HL-60 (cell line): ENCODE results near the gene TSPAN15.

Experiments
- DNase-seq, 2 experiments: peaks; one replicate each; pipeline ENCODE4 v3.0.0-alpha.2; 2010 to 2020; ENCODE audit warnings: low read depth in 1 of 2, low spot score in 1 of 2
- H3K27ac ChIP-seq: fragments of 250-450 bp; sonication (Bioruptor Pico); replicated peaks from 2 replicates; pipeline ENCODE4 v1.5.1; 2020; ENCODE audit warnings: mild to moderate bottlenecking, moderate library complexity
- H3K27me3 ChIP-seq: fragments of 250-450 bp; sonication (Bioruptor Pico); 2 replicates; pipeline ENCODE4 v1.5.1; 2021; ENCODE audit warnings: mild to moderate bottlenecking, moderate library complexity; ENCODE audit not compliant: insufficient read depth, poor library complexity, severe bottlenecking
- H3K4me3 ChIP-seq: replicated peaks from 2 replicates; pipeline ENCODE4 v1.5.1; 2011; ENCODE audit warnings: mild to moderate bottlenecking, control low read depth, low read length; ENCODE audit not compliant: insufficient read depth
- CTCF ChIP-seq: IDR thresholded peaks from one replicate; pipeline ENCODE4 v1.5.1; 2011; ENCODE audit warnings: low read length, control low read depth, inconsistent platforms; ENCODE audit not compliant: insufficient read depth
- GABPA ChIP-seq: IDR thresholded peaks from 2 replicates; pipeline ENCODE4 v1.6.1; 2012; ENCODE audit warnings: low read depth
- POLR2AphosphoS5 ChIP-seq: IDR thresholded peaks from 2 replicates; pipeline ENCODE4 v1.6.1; 2012; ENCODE audit warnings: low read depth
- SPI1 ChIP-seq: IDR thresholded peaks from 2 replicates; pipeline ENCODE4 v1.6.1; 2012; ENCODE audit warnings: low read depth, mild to moderate bottlenecking, borderline replicate concordance
- TF ChIP-seq, protein P1 (sequence below): IDR thresholded peaks from 2 replicates; pipeline ENCODE4 v1.6.1; 2012; ENCODE audit warnings: low read depth; ENCODE audit not compliant: insufficient replicate concordance

Gene TSPAN15

DNA sequence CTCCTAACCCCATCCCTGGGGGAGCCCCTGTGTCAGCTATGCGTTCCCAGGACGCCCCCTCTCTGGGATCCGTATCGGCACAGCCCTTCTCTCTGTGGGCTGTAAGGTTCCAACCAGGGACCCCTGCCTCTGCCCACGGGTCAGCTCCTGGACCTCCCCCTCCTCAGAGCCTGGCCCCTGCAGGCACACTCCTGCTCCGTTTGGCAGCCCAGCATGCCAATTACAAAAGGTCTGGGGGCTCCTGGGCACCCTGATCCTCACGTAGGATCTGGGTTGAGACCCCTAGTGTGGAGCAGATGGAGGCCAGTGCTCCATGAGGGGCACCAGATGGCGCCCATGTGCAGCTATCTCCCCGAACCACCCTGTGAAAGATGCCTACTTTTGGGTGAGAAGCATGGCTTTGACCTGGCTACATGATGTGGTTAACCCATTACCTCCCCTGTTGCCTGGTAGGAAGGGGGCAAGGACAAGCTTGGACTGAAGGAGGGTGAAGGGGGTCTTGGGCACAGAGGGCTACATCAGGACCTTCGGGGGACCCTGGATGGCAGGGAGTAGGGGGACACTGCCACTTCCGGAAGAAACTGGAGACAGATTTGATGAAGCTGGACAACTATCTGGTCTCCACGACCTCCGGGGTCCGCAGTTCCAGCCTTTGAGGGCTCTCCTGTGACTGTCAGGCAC lies 43.5 kb upstream of the TSPAN15 start:
- no peak overlapping the region for H3K4me3 ChIP-seq

DNA sequence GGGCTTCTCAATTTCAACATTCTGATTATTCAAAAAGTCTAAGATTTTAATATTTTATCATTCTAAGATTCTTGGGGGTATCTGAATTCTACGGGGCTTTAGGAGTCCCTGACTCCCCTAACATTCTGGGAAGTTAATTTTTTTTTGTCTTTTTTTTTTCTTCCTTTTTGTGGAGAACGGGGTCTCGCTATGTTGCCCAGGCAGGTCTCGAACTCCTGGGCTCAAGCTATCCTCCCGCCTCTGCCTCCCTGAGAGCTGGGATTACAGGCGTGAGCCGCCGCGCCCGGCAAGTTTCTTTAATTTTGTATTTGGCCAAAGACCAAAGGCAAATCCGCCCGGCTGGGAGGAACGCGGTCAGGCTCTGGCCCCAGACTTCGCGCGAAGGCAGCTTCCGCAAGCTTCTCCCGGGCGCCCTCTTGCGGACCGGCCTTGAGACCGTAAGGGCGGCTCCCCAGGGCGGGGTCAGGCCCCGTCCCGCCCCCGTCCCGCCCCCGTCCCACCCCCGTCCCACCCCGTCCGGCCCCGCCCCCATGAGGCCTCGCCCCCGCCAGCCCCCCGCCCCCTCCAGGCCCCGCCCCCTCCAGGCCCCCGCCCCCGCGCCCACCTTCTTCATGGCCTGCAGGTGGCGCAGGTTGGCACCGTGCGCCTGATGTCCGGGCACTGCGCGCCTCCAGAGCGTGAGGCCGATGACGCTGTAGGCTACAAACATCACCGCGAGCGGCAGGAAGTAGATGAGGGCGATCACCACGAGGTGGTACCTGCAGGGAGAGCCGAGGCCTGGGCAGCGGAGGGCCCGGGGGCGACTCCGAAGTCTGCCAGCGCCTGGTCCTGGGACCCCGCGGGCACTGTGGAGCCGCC lies 42.7 kb upstream of the TSPAN15 start:
- Histone ChIP-seq H3K27me3 (no peaks in the 10 kb centered on the region), H3K27ac (peak overlapping the region; percentile 65), H3K4me3 (peak overlapping the region; percentile 15; the same call in 1 of the 2 replicates)
- DNase-seq: peak; percentile 91 to 92
- TF ChIP-seq GABPA: no peak
- 0 out of 2 replicates have a peak, but pooled peaks have one; percentile 32 for TF ChIP-seq POLR2AphosphoS5

More for the DNA sequence above, 43.5 kb upstream of the TSPAN15 start:
- no peaks in the 10 kb centered on the region for H3K27me3 ChIP-seq
- no peak overlapping the region for H3K27ac ChIP-seq
- TF ChIP-seq GABPA (no peak), CTCF (peak; percentile 20), POLR2AphosphoS5 (no peak), SPI1 (no peak)
- TF ChIP-seq, protein P1, sequence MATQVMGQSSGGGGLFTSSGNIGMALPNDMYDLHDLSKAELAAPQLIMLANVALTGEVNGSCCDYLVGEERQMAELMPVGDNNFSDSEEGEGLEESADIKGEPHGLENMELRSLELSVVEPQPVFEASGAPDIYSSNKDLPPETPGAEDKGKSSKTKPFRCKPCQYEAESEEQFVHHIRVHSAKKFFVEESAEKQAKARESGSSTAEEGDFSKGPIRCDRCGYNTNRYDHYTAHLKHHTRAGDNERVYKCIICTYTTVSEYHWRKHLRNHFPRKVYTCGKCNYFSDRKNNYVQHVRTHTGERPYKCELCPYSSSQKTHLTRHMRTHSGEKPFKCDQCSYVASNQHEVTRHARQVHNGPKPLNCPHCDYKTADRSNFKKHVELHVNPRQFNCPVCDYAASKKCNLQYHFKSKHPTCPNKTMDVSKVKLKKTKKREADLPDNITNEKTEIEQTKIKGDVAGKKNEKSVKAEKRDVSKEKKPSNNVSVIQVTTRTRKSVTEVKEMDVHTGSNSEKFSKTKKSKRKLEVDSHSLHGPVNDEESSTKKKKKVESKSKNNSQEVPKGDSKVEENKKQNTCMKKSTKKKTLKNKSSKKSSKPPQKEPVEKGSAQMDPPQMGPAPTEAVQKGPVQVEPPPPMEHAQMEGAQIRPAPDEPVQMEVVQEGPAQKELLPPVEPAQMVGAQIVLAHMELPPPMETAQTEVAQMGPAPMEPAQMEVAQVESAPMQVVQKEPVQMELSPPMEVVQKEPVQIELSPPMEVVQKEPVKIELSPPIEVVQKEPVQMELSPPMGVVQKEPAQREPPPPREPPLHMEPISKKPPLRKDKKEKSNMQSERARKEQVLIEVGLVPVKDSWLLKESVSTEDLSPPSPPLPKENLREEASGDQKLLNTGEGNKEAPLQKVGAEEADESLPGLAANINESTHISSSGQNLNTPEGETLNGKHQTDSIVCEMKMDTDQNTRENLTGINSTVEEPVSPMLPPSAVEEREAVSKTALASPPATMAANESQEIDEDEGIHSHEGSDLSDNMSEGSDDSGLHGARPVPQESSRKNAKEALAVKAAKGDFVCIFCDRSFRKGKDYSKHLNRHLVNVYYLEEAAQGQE: no peak
- DNase-seq: peak; percentile 41 to 49

DNA sequence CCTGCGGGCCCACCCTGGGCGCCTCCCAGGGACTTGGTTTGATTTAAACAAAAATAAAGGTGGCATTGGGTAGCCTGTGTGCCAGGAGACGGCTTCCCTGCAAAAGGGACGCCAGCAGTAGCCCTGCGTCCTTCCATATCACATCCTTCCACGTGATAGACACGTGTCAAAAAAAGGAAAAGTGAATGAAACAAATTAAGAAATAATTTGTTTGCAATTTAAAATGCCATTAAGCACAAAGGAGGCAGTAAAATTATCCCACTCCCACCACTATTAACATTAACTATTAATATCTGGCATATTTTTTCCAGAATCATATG lies 42.1 kb upstream of the TSPAN15 start:
- DNase-seq: no peak
- H3K27me3 ChIP-seq: no peaks in the 10 kb centered on the region
- H3K4me3 ChIP-seq: peak overlapping the region; percentile 15; the same call in 1 of the 2 replicates
- peak overlapping the region; percentile 65 for H3K27ac ChIP-seq
- TF ChIP-seq SPI1 (no peak), GABPA (no peak), CTCF (no peak), POLR2AphosphoS5 (no peak)
- TF ChIP-seq, protein P1: no peak

DNA sequence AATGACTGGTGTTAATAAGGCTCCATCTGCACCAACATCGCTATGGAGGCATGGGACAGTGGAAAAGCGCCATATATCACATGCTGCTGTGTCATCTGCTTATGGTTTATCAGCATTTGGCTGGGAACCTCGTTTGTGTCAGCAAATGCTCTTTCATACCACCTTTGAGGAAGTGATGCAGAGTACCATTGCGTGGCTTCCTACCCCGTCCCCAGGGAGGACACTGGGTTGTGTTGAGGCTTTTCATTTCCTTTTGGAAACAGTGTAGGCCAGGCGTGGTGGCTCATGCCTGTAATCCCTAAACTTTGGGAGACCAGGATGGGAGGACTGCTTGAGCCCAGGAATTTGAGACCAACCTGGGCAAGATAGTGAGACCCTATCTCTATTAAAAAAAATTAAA lies 41.3 kb upstream of the TSPAN15 start:
- TF ChIP-seq SPI1 (peak; percentile 86), POLR2AphosphoS5 (no peak)
- no peak overlapping the region for H3K4me3 ChIP-seq
- no peaks in the 10 kb centered on the region for H3K27me3 ChIP-seq
- peak; percentile 75 to 82 for DNase-seq
- peak overlapping the region; percentile 14; the same call in 1 of the 2 replicates for H3K27ac ChIP-seq
